SU-DHL-6 (cell line): Measurements from ENCODE around the gene PDGFC.

Experiments
- H2AFZ ChIP-seq: fragments of 200-600 bp; sonication (generic); 2 replicates; pipeline ENCODE4 v1.6.1; 2014; ENCODE audit warnings: low read depth, mild to moderate bottlenecking, moderate library complexity, mixed read lengths, antibody characterized with exemption, low read length; ENCODE audit not compliant: severe bottlenecking
- H3F3A ChIP-seq: fragments of 200-600 bp; shearing (Covaris generic); 2 replicates; pipeline ENCODE4 v1.6.0; 2016; ENCODE audit warnings: antibody characterized with exemption, mild to moderate bottlenecking; ENCODE audit not compliant: insufficient read depth
- H3K27ac ChIP-seq: fragments of 200-600 bp; sonication (generic); 2 replicates; pipeline ENCODE4 v1.5.1; 2016; ENCODE audit warnings: low read depth, mild to moderate bottlenecking, low read length, moderate library complexity, mixed read lengths
- H3K27me3 ChIP-seq: fragments of 200-600 bp; sonication (generic), shearing (Covaris generic); 2 replicates; pipeline ENCODE4 v1.6.0; 2014; ENCODE audit warnings: mild to moderate bottlenecking, low read length
- H3K36me3 ChIP-seq: fragments of 200-600 bp; sonication (generic); 2 replicates; pipeline ENCODE4 v1.6.1; 2014; ENCODE audit warnings: mild to moderate bottlenecking, low read length, mixed read lengths
- H3K4me2 ChIP-seq: fragments of 300-600, 200-600 bp; shearing (Covaris generic), sonication (generic); 2 replicates; pipeline ENCODE4 v1.6.0; 2014; ENCODE audit warnings: low read length, low read depth, mild to moderate bottlenecking; ENCODE audit not compliant: poor library complexity, severe bottlenecking
- H3K4me3 ChIP-seq: fragments of 200-600 bp; sonication (generic); 2 replicates; pipeline ENCODE4 v1.5.1; 2014; ENCODE audit warnings: antibody characterized with exemption, low read length, mild to moderate bottlenecking, mixed read lengths; ENCODE audit not compliant: insufficient read depth, poor library complexity, severe bottlenecking
- H3K79me2 ChIP-seq: fragments of 200-600 bp; sonication (generic); 2 replicates; pipeline ENCODE4 v1.6.1; 2014; ENCODE audit warnings: mild to moderate bottlenecking, low read length, moderate library complexity; ENCODE audit not compliant: insufficient read depth
- H3K9ac ChIP-seq: fragments of 200-600 bp; sonication (generic); 2 replicates; pipeline ENCODE4 v1.7.0; 2014; ENCODE audit warnings: mild to moderate bottlenecking, low read length
- H3K9me2 ChIP-seq: fragments of 200-600 bp; sonication (generic); replicated peaks from 2 replicates; pipeline ENCODE4 v1.6.1; 2014; ENCODE audit warnings: low read length; ENCODE audit not compliant: insufficient read depth
- H3K9me3 ChIP-seq: fragments of 200-600 bp; sonication (generic); 2 replicates; pipeline ENCODE4 v1.6.1; 2014; ENCODE audit warnings: low read length, mixed read lengths; ENCODE audit not compliant: insufficient read depth
- H4K20me1 ChIP-seq: fragments of 200-600 bp; sonication (generic); 2 replicates; pipeline ENCODE4 v1.6.1; 2014; ENCODE audit warnings: low read depth, mild to moderate bottlenecking, antibody characterized with exemption, low read length, moderate library complexity, mixed read lengths
- EZH2phosphoT487 ChIP-seq: fragments of 200-600 bp; sonication (generic), shearing (Covaris generic); conservative IDR thresholded peaks from 2 replicates; pipeline ENCODE4 v1.6.1; 2018; ENCODE audit warnings: mild to moderate bottlenecking, antibody characterized with exemption, low read length, moderate library complexity, mixed read lengths
- TF ChIP-seq, protein P1 (sequence below): fragments of 200-600 bp; sonication (generic); IDR thresholded peaks from one replicate; pipeline ENCODE4 v1.5.1; 2017; ENCODE audit warnings: antibody characterized with exemption, mild to moderate bottlenecking, low read length, moderate library complexity; ENCODE audit not compliant: insufficient read depth, poor library complexity, severe bottlenecking

Gene PDGFC

DNA sequence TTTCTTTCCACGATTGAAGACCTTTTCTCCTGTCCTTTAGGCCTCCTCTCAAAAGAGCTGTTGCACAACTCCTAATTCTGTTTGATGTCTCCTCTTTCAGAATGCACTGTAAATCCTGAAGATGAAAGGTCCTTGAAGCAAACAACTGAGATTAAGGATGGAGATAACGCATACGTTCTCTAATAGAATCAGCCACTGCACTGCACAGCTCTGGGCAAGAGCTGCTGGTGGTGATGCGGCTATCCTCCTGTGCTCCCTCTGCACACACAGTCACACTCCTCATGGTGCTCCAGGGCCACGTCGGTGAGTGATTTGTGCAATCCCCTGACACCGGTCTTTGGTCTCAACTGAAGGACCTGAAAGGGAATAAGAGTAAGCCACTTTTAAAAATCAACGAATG is 208.7 kb downstream of the PDGFC start:
- Histone ChIP-seq H4K20me1 (no peaks in the 10 kb centered on the region), H3F3A (no peaks in the 10 kb centered on the region), H3K27me3 (no peaks in the 10 kb centered on the region), H3K4me2 (no peak overlapping the region), H3K9ac (no peak overlapping the region), H3K27ac (no peak overlapping the region), H3K79me2 (no peaks in the 10 kb centered on the region), H3K9me2 (no peaks in the 10 kb centered on the region; the same call in 1 of the 2 replicates), H2AFZ (no peak overlapping the region), H3K4me3 (no peak overlapping the region), H3K36me3 (no peaks in the 10 kb centered on the region), H3K9me3 (no peaks in the 10 kb centered on the region)
- TF ChIP-seq, protein P1, sequence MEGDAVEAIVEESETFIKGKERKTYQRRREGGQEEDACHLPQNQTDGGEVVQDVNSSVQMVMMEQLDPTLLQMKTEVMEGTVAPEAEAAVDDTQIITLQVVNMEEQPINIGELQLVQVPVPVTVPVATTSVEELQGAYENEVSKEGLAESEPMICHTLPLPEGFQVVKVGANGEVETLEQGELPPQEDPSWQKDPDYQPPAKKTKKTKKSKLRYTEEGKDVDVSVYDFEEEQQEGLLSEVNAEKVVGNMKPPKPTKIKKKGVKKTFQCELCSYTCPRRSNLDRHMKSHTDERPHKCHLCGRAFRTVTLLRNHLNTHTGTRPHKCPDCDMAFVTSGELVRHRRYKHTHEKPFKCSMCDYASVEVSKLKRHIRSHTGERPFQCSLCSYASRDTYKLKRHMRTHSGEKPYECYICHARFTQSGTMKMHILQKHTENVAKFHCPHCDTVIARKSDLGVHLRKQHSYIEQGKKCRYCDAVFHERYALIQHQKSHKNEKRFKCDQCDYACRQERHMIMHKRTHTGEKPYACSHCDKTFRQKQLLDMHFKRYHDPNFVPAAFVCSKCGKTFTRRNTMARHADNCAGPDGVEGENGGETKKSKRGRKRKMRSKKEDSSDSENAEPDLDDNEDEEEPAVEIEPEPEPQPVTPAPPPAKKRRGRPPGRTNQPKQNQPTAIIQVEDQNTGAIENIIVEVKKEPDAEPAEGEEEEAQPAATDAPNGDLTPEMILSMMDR: no peak
- no peak for TF ChIP-seq EZH2phosphoT487

DNA sequence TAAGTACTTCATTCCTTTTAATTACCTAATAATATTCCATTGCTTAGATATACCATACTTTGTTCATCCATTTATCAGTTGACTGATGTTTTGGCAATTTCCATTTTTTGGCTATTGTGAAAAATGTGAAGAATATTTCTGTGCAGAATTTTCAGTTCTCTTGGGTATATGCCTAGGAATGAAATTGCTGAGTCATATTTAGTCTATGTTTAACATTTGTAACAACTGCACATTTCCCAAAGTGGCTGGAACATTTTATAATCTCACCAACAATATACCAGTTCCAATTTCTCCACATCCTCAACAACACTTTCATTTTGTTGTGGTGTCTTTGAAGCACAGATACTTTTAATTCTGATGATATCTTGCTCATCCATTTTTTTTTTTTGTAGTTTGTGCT is 215.5 kb downstream of the PDGFC start:
- TF ChIP-seq, protein P1: no peak
- no peak for TF ChIP-seq EZH2phosphoT487
- no peak overlapping the region for H2AFZ ChIP-seq
- no peaks in the 10 kb centered on the region for H3K36me3 ChIP-seq
- H3K9ac ChIP-seq: no peak overlapping the region
- no peaks in the 10 kb centered on the region for H3K9me2 ChIP-seq
- H3K79me2 ChIP-seq: no peaks in the 10 kb centered on the region
- H3F3A ChIP-seq: no peaks in the 10 kb centered on the region
- no peak overlapping the region for H3K4me3 ChIP-seq
- no peaks in the 10 kb centered on the region for H4K20me1 ChIP-seq
- no peaks in the 10 kb centered on the region for H3K9me3 ChIP-seq
- no peak overlapping the region for H3K4me2 ChIP-seq
- no peak overlapping the region for H3K27ac ChIP-seq
- no peaks in the 10 kb centered on the region for H3K27me3 ChIP-seq

DNA sequence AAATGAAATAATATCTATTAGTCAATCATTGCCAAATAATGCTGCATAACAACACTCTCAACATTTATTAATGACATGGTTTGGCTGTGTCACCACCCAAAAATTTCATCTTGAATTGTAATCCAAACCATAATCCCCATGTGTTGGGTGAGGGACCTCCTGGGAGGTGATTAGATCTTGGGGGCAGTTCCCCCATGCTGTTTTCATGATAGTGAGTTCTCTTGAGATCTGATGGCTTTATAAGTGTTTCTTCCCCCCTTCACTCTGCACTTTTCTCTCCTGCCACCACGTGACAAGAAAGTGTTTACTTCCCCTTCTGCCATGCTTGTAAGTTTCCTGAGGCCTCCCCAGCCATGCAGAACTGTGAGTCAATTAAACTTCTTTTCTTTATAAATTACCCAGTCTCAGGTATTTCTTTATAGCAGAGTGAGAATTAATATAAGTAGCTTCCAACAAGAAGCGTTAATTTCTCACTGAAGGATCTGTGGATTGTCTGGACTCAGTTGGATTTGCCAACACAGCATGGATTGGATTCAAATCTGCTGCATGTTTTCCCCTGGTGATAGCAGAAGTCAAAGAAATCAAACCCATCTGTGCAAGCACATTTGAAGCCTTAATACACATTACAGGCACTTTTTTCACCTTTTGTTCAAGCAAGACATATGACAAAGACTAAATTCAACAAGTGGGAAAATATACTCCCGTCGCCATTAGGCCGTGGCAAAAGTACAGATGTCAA is 216.6 kb downstream of the PDGFC start:
- Histone ChIP-seq H3K9ac (no peak overlapping the region), H3K27me3 (no peaks in the 10 kb centered on the region), H3K36me3 (no peaks in the 10 kb centered on the region), H3K27ac (no peak overlapping the region), H2AFZ (no peak overlapping the region), H3K79me2 (no peaks in the 10 kb centered on the region), H3K9me3 (no peaks in the 10 kb centered on the region), H3F3A (no peaks in the 10 kb centered on the region), H4K20me1 (no peaks in the 10 kb centered on the region), H3K9me2 (no peaks in the 10 kb centered on the region; the same call in 1 of the 2 replicates), H3K4me2 (no peak overlapping the region), H3K4me3 (no peak overlapping the region)
- TF ChIP-seq, protein P1: no peak
